ENCODE measurements around the gene UGT1A4.

UGT1A4 gene

DNA sequence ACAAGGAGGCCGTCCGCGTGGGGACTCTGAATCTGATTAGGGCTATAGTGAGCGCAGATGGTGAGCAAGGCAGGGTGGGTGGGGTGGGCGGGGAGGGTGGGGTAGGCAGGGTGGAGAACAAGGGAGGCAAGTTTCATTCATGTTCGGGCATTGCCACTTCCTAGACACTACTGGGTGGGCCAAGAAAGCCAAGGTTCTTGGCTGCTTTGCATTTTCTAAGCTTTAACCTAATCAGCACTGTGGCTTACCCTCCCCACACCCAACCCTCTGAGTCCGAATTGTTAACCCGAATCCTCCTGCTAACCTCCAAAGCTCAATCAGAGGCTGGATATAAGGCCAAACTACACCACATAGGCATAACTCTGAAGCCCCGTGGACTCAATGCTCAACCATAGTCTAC is 77.7 kb downstream of the UGT1A4 start:
- no peak overlapping the region for H3K4me3 ChIP-seq (ENCODE audit: low read depth in 1 of 5, low read length in 5 of 5)
- H3K36me3 ChIP-seq (ENCODE audit: control insufficient read depth in 5 of 5, insufficient read depth in 5 of 5, low read length in 5 of 5) = no peaks in the 10 kb centered on the region
- H3K9ac ChIP-seq (ENCODE audit: low read length in 5 of 5) = no peak overlapping the region
- H3K9me3 ChIP-seq (ENCODE audit: control insufficient read depth in 5 of 5, low read length in 5 of 5) = no peaks in the 10 kb centered on the region
- H3K27ac ChIP-seq (ENCODE audit: low read depth, low read length) = no peak overlapping the region
- no peaks in the 10 kb centered on the region for H3K4me1 ChIP-seq (ENCODE audit: control insufficient read depth in 5 of 5, insufficient read depth in 5 of 5, low read length in 5 of 5)
- peaks cover 0 to 3% (median 3%) of the 10 kb centered on the region in 5 donors for H3K27me3 ChIP-seq (ENCODE audit: control insufficient read depth in 5 of 5, insufficient read depth in 4 of 5, low read length in 5 of 5)

DNA sequence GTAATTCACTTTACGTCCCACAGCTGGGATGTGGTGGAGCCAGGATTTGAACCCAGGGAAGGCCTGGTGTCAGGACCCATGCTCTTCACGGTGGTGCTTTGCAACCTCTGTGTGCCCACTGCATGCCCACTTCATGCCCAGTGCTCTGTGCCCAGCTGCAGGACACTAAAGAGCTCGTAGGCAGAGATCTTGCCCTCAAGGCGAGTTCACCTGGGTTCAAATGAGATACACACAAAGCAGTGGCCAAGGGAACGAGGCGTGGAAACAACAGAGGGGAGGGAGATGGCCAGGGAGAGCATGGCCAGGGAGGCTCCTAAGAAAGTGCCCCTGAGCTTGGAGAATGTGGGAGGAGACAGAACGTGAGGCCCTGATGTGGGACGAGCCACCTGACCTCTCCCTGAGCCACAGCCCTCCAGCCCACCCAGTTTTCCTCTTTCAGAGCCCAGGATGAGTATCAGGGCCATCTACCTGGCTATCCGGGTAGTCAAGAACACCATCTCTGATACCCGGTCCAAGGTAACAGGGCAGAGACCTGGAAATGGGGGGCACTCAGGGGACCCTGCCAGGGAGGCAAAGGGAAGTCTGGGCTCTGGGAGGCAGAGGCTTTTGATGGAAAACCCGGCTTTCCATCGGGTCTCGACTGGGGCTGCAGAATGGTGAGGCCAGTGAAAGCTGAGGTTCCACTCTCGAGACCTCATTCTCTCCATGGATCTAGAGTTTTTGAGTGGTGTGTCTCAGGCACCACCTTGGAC is 80.0 kb downstream of the UGT1A4 start:
- Histone ChIP-seq H3K4me3 (ENCODE audit: low read depth in 1 of 5, low read length in 5 of 5) (no peak overlapping the region), H3K4me1 (ENCODE audit: control insufficient read depth in 5 of 5, insufficient read depth in 5 of 5, low read length in 5 of 5) (no peaks in the 10 kb centered on the region), H3K27me3 (ENCODE audit: control insufficient read depth in 5 of 5, insufficient read depth in 4 of 5, low read length in 5 of 5) (peaks cover 0 to 3% (median 3%) of the 10 kb centered on the region in 5 donors), H3K36me3 (ENCODE audit: control insufficient read depth in 5 of 5, insufficient read depth in 5 of 5, low read length in 5 of 5) (no peaks in the 10 kb centered on the region), H3K27ac (ENCODE audit: low read depth, low read length) (no peak overlapping the region), H3K9me3 (ENCODE audit: control insufficient read depth in 5 of 5, low read length in 5 of 5) (no peaks in the 10 kb centered on the region), H3K9ac (ENCODE audit: low read length in 5 of 5) (no peak overlapping the region)

DNA sequence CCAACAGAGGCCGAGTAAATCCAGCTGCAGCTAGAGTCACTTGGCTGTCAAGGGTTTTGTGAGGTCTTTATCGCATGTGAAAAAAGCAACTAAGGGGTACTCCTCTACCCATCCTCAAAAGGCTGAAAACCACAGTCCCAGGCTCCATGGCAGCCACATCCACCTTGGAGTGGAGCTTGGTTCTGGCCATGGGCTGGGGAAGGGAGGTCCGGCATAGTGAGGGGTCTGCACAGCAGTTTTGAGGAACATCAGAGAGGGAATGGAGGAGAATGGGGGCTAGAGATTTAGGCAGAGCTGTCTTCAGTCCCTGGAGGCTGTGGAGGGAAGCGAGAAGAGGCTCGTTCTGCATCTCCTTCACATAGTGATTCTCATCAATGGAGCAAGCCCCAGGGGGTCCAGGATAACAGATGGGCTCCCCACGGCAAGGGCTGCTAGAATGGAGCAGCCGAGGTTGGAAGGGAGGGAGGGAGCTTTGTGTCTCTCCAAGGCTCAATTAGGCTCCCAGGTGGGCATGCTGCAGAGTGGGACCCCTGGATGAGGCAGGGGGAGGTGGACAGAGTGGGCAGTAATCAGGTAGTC is 80.6 kb downstream of the UGT1A4 start:
- H3K36me3 ChIP-seq (ENCODE audit: control insufficient read depth in 5 of 5, insufficient read depth in 5 of 5, low read length in 5 of 5) = no peaks in the 10 kb centered on the region
- H3K9ac ChIP-seq (ENCODE audit: low read length in 5 of 5) = no peak overlapping the region
- H3K4me3 ChIP-seq (ENCODE audit: low read depth in 1 of 5, low read length in 5 of 5) = no peak overlapping the region
- no peak overlapping the region for H3K27ac ChIP-seq (ENCODE audit: low read depth, low read length)
- no peaks in the 10 kb centered on the region for H3K9me3 ChIP-seq (ENCODE audit: control insufficient read depth in 5 of 5, low read length in 5 of 5)
- peaks cover 0 to 3% (median 0%) of the 10 kb centered on the region in 5 donors for H3K27me3 ChIP-seq (ENCODE audit: control insufficient read depth in 5 of 5, insufficient read depth in 4 of 5, low read length in 5 of 5)
- no peaks in the 10 kb centered on the region for H3K4me1 ChIP-seq (ENCODE audit: control insufficient read depth in 5 of 5, insufficient read depth in 5 of 5, low read length in 5 of 5)

DNA sequence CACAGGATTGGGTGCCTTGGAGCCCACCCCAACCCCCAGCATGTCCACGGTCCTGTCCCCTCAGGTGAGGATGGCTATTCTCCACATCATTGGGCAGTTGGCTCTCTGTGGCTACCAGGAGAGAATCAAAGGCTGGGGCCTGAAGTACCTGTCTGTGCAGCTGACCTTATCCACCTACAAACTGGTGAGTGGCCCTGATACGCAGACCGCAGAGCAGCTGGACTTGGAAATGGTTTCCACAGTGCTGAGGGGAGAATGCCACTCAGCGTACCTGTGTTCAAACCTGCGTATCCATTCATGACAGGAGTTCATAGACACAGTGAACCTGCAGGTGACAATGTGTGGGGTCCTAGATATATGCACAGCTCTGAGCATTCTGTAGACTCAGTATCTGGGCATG is 81.2 kb downstream of the UGT1A4 start:
- Histone ChIP-seq H3K9ac (ENCODE audit: low read length in 5 of 5) (no peak overlapping the region), H3K9me3 (ENCODE audit: control insufficient read depth in 5 of 5, low read length in 5 of 5) (no peaks in the 10 kb centered on the region), H3K27me3 (ENCODE audit: control insufficient read depth in 5 of 5, insufficient read depth in 4 of 5, low read length in 5 of 5) (peaks cover 0 to 3% (median 0%) of the 10 kb centered on the region in 5 donors)

DNA sequence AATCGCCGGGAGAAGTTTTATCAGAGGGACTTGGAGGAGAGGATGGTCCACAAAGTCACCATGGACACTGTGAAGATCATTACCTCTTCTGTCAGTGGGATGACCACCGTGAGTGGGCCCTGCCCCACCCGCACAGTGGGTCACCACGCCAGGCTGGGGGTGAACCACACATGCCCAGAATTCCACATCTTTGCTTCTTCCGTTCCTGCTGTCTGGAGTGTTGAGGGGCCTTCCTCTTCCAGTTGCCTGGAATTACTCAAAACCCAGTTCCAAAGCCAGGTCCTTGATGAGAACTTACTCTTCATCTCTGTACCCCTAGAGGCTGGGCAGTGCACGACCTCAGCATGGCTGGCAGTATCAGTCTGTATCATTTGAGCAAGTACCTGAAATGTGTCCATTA is 81.7 kb downstream of the UGT1A4 start:
- H3K4me1 ChIP-seq (ENCODE audit: control insufficient read depth in 5 of 5, insufficient read depth in 5 of 5, low read length in 5 of 5) = no peaks in the 10 kb centered on the region
- no peak overlapping the region for H3K27ac ChIP-seq (ENCODE audit: low read depth, low read length)
- no peaks in the 10 kb centered on the region for H3K9me3 ChIP-seq (ENCODE audit: control insufficient read depth in 5 of 5, low read length in 5 of 5)
- H3K4me3 ChIP-seq (ENCODE audit: low read depth in 1 of 5, low read length in 5 of 5) = no peak overlapping the region
- H3K27me3 ChIP-seq (ENCODE audit: control insufficient read depth in 5 of 5, insufficient read depth in 4 of 5, low read length in 5 of 5) = peaks cover 0 to 3% (median 0%) of the 10 kb centered on the region in 5 donors
- no peaks in the 10 kb centered on the region for H3K36me3 ChIP-seq (ENCODE audit: control insufficient read depth in 5 of 5, insufficient read depth in 5 of 5, low read length in 5 of 5)
- no peak overlapping the region for H3K9ac ChIP-seq (ENCODE audit: low read length in 5 of 5)

More for the DNA sequence above, 81.2 kb downstream of the UGT1A4 start:
- H3K4me3 ChIP-seq (ENCODE audit: low read depth in 1 of 5, low read length in 5 of 5) = no peak overlapping the region
- no peaks in the 10 kb centered on the region for H3K4me1 ChIP-seq (ENCODE audit: control insufficient read depth in 5 of 5, insufficient read depth in 5 of 5, low read length in 5 of 5)
- H3K36me3 ChIP-seq (ENCODE audit: control insufficient read depth in 5 of 5, insufficient read depth in 5 of 5, low read length in 5 of 5) = no peaks in the 10 kb centered on the region
- no peak overlapping the region for H3K27ac ChIP-seq (ENCODE audit: low read depth, low read length)

DNA sequence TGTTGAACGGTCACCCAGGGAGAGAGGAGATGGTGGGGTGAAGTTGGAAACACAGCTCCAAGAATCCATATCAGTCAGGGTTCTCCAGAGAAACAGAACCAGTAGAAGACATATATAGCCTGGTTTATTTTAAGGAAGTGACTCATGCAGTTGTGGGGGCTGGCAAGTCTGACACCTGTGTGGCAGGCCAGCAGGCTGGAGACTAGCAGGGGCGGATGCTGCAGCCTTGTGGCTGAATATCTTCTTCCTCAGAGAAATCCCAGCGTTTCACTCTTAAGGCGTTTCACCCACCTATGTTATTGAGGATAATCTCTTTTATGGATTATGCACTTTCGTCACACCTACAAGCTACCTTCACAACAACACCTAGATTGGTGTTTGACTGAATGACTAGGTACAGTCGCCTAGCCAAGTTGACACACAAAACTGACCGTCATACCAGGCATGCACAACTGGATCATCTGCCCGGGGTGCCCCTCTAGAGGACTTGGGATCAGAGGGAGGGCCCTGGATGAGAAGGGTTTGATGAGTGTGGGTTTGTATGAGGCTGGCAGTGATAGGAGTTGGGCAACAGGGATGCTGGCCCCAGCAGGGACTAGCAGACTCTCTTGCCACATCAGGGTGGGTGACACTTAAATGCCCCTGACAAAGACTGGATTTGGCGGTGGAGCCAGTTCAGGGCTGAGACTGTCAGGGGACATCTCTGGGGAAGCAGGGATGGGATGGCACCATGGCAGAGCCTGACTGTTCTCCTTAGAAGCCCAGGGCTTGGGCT is 83.0 kb downstream of the UGT1A4 start:
- H3K27me3 ChIP-seq (ENCODE audit: control insufficient read depth in 5 of 5, insufficient read depth in 4 of 5, low read length in 5 of 5) = peaks cover 0 to 3% (median 0%) of the 10 kb centered on the region in 5 donors
- no peak overlapping the region for H3K9ac ChIP-seq (ENCODE audit: low read length in 5 of 5)
- H3K36me3 ChIP-seq (ENCODE audit: control insufficient read depth in 5 of 5, insufficient read depth in 5 of 5, low read length in 5 of 5) = no peaks in the 10 kb centered on the region
- no peak overlapping the region for H3K27ac ChIP-seq (ENCODE audit: low read depth, low read length)
- H3K4me1 ChIP-seq (ENCODE audit: control insufficient read depth in 5 of 5, insufficient read depth in 5 of 5, low read length in 5 of 5) = no peaks in the 10 kb centered on the region
- no peaks in the 10 kb centered on the region for H3K9me3 ChIP-seq (ENCODE audit: control insufficient read depth in 5 of 5, low read length in 5 of 5)
- H3K4me3 ChIP-seq (ENCODE audit: low read depth in 1 of 5, low read length in 5 of 5) = no peak overlapping the region

DNA sequence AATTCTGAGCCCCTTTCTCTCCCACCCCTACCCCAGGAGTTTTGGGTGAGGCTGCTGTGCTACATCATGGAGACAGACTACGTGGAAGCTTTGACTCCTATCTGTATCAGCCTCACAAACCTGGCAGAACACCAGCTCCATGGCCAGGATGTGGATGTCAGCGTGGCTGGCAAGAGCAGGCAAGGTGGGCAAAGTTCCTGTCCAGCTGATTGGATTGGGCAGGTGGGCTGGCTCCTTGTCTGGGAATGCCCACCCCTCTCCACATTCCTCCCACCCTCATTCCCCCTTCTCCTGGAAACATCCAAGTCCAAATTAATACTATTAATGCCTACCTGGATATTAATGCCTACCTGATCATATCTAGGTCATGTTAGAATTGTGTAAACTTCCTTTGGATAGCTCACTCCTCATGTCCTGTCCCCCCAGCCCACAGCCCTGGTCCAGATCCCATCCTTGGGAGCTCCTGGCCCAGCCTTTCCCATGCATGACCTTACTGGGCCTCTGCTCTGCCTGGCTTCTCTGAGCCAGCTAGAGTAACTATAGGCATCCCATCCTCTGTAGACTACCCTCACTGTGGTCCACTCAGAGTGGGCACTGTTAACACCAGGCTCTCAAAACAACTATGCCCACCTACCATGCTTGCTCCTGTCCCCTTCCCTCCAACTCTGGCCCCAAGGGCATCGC is 83.7 kb downstream of the UGT1A4 start:
- Histone ChIP-seq H3K27me3 (ENCODE audit: control insufficient read depth in 5 of 5, insufficient read depth in 4 of 5, low read length in 5 of 5) (peaks cover 0 to 3% (median 0%) of the 10 kb centered on the region in 5 donors), H3K4me1 (ENCODE audit: control insufficient read depth in 5 of 5, insufficient read depth in 5 of 5, low read length in 5 of 5) (no peaks in the 10 kb centered on the region), H3K9ac (ENCODE audit: low read length in 5 of 5) (no peak overlapping the region), H3K4me3 (ENCODE audit: low read depth in 1 of 5, low read length in 5 of 5) (no peak overlapping the region), H3K27ac (ENCODE audit: low read depth, low read length) (no peak overlapping the region), H3K36me3 (ENCODE audit: control insufficient read depth in 5 of 5, insufficient read depth in 5 of 5, low read length in 5 of 5) (no peaks in the 10 kb centered on the region), H3K9me3 (ENCODE audit: control insufficient read depth in 5 of 5, low read length in 5 of 5) (no peaks in the 10 kb centered on the region)

DNA sequence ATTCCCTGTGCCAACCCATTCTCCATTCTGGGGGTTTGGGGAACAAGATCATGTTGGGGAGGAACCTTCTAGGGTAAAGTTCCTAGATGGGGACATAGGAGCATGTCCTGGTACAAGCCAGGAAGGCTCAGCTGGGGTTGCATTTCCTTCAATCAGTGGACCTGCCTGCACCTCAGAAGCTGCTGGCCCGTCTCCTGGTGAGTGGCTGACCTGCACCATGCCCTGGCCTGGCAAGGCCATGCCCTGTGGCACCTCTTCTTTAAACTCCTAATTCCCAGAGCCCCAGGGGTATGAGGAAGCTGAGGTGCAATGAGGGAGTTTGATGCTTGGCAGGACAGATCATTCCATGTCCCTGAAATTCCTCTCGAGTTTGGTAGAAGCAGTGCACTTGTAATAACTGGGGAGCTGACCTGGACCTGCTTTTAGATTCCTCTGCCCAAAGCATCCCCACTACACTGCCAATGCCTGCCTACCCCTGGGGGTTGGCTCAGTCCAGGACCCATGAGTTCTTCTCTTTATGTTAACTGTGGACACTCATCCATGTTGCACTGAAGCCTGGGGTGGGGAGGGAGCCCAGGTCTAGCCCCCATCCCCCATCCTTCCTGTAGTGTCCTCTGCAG is 84.9 kb downstream of the UGT1A4 start:
- H3K27ac ChIP-seq (ENCODE audit: low read depth, low read length) = no peak overlapping the region
- H3K9ac ChIP-seq (ENCODE audit: low read length in 5 of 5) = no peak overlapping the region
- H3K9me3 ChIP-seq (ENCODE audit: control insufficient read depth in 5 of 5, low read length in 5 of 5) = no peaks in the 10 kb centered on the region
- H3K36me3 ChIP-seq (ENCODE audit: control insufficient read depth in 5 of 5, insufficient read depth in 5 of 5, low read length in 5 of 5) = no peaks in the 10 kb centered on the region
- no peak overlapping the region for H3K4me3 ChIP-seq (ENCODE audit: low read depth in 1 of 5, low read length in 5 of 5)
- H3K4me1 ChIP-seq (ENCODE audit: control insufficient read depth in 5 of 5, insufficient read depth in 5 of 5, low read length in 5 of 5) = no peaks in the 10 kb centered on the region
- H3K27me3 ChIP-seq (ENCODE audit: control insufficient read depth in 5 of 5, insufficient read depth in 4 of 5, low read length in 5 of 5) = peaks cover 0 to 3% (median 0%) of the 10 kb centered on the region in 5 donors

DNA sequence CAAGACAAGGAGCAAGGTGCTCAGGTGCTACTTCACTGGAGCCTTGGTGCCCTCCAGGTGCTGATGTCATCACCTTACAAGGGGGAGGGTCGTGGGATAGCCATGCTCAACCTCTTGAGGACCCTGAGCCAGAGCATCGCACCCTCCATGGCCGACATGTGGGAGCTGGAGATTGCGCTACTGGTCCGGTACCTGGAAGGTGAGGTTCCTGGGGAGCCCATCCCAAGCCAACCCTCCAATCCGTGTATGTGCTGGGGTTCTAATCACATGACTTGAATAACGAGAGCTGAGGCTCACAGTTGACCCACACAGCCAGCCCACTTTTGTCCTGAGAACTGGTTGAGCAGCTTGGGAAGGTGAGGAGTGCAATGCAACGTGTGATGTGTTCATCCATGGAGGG is 85.5 kb downstream of the UGT1A4 start:
- Histone ChIP-seq H3K4me1 (ENCODE audit: control insufficient read depth in 5 of 5, insufficient read depth in 5 of 5, low read length in 5 of 5) (no peaks in the 10 kb centered on the region), H3K9me3 (ENCODE audit: control insufficient read depth in 5 of 5, low read length in 5 of 5) (no peaks in the 10 kb centered on the region), H3K27ac (ENCODE audit: low read depth, low read length) (no peak overlapping the region), H3K4me3 (ENCODE audit: low read depth in 1 of 5, low read length in 5 of 5) (no peak overlapping the region), H3K27me3 (ENCODE audit: control insufficient read depth in 5 of 5, insufficient read depth in 4 of 5, low read length in 5 of 5) (peaks cover 0 to 6% (median 0%) of the 10 kb centered on the region in 5 donors), H3K36me3 (ENCODE audit: control insufficient read depth in 5 of 5, insufficient read depth in 5 of 5, low read length in 5 of 5) (no peaks in the 10 kb centered on the region), H3K9ac (ENCODE audit: low read length in 5 of 5) (no peak overlapping the region)
